Measurements from ENCODE around the gene SASH3. TPM values are rescaled to one million over a fixed set of nuclear protein-coding genes. Genes with fewer than 3 reads are reported as not detected.
"Not testable (repeated sequence)": the region's sequence is repeated elsewhere in the genome, so short reads cannot be mapped to it uniquely, and the experiment has no call there.

The SASH3 gene
- total RNA-seq, 1 experiment from 2014 or later = not detected

DNA sequence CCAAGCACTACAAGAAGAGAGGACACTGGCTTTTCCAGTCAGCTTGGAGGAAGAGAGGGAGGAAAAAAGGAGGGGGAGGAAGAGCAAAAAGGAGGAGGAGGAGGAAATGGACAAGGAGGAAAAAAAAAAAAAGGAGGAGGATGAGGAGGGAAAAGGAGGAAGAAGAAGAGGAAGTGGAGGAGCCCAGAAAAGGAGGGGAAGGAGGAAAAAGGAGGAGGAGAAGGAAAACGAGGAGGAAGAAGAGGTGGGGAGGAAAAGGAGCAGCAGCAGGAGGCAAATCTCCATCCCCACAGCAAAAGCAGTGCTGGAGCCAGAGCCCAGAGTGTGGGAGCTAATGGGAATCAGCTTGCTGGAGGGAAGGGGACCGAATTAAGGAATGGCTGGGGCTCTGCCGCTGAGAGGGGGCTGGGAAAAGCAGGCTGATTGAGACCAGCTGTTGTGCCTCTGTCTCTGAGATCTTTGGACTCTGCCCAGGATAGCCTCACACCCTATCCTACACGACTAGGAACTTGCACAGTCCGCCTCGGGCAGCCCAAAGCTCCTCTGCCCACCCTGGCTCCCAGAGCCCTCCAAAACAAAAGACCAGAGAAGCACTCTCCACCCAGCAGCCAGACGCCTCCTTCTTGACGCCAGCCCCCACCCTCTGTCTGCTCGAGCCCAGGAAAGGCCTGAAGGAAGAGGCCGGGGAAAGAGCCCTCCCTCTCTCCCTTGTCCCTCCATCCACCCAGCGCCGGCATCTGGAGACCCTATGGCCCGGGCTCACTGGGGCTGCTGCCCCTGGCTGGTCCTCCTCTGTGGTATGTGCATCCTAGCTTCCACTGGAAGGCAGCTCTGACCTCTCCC is 41.1 kb upstream of the SASH3 start, which contains the start of gene XPNPEP2:
TSS of gene XPNPEP2 (plus strand) at position 514 of the 843 bp plus-strand sequence. CDS start at position 749, 235 bp downstream.
- ChIA-PET CTCF (no interaction called here), POLR2A (ENCODE audit: unreplicated experiment) (no interaction called here)
- TF ChIP-seq EZH2 (IDR thresholded peaks at IDR 0.05; ENCODE audit: low read length, unreplicated experiment) (no peak), EZH2phosphoT487 (IDR thresholded peaks at IDR 0.05; ENCODE audit: borderline replicate concordance, low read length) (no peak)
- TF ChIP-seq, protein P1, sequence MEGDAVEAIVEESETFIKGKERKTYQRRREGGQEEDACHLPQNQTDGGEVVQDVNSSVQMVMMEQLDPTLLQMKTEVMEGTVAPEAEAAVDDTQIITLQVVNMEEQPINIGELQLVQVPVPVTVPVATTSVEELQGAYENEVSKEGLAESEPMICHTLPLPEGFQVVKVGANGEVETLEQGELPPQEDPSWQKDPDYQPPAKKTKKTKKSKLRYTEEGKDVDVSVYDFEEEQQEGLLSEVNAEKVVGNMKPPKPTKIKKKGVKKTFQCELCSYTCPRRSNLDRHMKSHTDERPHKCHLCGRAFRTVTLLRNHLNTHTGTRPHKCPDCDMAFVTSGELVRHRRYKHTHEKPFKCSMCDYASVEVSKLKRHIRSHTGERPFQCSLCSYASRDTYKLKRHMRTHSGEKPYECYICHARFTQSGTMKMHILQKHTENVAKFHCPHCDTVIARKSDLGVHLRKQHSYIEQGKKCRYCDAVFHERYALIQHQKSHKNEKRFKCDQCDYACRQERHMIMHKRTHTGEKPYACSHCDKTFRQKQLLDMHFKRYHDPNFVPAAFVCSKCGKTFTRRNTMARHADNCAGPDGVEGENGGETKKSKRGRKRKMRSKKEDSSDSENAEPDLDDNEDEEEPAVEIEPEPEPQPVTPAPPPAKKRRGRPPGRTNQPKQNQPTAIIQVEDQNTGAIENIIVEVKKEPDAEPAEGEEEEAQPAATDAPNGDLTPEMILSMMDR (conservative IDR thresholded peaks at IDR 0.05; ENCODE audit: low read depth, low read length) = no peak
- H3F3A ChIP-seq (ENCODE audit: low read length, unreplicated experiment) = no peaks in the 10 kb centered on the region
- H2AFZ ChIP-seq (ENCODE audit: low read length) = no peak within 1 kb of the TSS
- H4K20me1 ChIP-seq (ENCODE audit: low read length) = no peaks in the 10 kb centered on the region
- H3K27ac ChIP-seq (ENCODE audit: low read length) = no peak within 1 kb of the TSS
- H3K9me2 ChIP-seq (replicated peaks; ENCODE audit: low read length) = no peaks in the 10 kb centered on the region
- no peaks in the 10 kb centered on the region for H3K79me2 ChIP-seq (ENCODE audit: low read length)
- H3K4me2 ChIP-seq (ENCODE audit: low read length) = peak within 1 kb of the TSS; percentile 37; the same call in 1 of the 2 replicates
- no peak within 1 kb of the TSS for H3K4me3 ChIP-seq (ENCODE audit: low read length)
- DNase-seq = no peak
- H3K27me3 ChIP-seq (ENCODE audit: low read length) = no peaks in the 10 kb centered on the region
- ATAC-seq = no peak
- peaks cover 5% of the 10 kb centered on the region for H3K4me1 ChIP-seq (ENCODE audit: insufficient read depth, low read length)
- intact Hi-C loops (cut with micrococcal nuclease) = no loop called here
- no TSS peak for BruUV-seq (replicated peaks)
- no peaks in the 10 kb centered on the region for H3K36me3 ChIP-seq (ENCODE audit: low read depth, low read length)
- no peaks in the 10 kb centered on the region for H3K9me3 ChIP-seq (ENCODE audit: low read length)
- H3K9ac ChIP-seq (ENCODE audit: low read length) = no peak within 1 kb of the TSS

DNA sequence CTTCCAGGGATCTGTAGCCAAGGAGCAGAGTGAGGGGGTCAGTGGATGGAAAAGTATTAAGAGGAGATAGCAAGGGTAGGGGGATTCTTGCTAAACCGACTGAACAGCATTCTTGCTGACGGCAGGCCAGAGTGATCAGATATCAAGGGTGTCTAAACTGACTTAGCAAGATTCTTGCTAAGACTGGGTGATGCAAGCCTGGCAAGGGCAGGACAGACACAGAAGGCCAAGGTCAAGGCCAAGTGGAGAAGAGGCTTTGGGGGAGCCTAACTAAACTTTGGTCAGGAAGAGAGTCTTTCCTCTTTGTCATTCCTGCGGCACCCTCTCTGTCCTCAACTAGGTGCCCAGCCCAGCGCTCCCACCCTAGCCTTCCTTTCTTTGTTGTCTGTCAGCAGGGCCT is 40.2 kb upstream of the SASH3 start:
- intact Hi-C loops (cut with micrococcal nuclease) = no loop called here

DNA sequence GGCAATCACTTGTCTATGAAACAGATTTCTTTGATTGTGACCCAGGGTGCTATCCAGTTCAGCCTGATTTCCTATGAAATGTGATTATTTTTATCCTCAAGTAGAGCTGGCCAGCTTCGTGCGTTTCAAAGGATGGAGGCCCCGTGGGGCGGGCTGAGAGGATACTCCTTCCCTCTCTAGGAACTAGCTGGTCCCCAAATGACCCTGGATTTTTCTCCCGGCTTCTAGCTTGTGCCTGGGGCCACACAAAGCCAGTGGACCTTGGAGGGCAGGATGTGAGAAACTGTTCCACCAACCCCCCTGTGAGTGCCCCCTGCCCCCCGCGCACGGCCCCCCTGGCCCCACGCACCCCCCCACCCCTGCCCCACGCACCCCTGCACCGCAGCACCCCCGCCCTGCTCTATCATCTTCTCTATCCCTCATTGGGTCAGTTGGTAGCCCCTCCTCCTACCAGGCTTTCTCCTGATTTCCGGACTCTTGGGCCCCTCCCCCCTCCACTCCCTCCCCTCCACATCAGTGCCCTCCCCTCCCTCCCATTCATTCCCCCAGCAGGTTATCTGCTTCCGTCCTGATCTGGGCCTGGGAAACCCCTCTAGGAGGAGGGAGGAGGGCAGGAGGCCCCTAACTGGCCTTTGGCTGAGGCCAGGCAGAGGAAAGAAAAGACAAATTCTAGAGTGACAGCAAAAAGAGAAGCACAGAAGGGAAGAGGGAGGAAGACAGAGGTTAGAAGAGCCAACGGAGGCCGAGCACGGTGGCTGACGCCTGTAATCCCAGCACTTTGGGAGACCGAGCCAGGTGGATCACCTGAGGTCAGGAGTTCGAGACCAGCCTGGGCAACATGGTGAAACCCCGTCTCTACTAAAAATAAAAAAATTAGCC is 37.6 kb upstream of the SASH3 start:
- no peaks in the 10 kb centered on the region for H3K27me3 ChIP-seq (ENCODE audit: low read length)
- H3F3A ChIP-seq (ENCODE audit: low read length, unreplicated experiment) = no peaks in the 10 kb centered on the region
- ChIA-PET CTCF (no interaction called here), POLR2A (ENCODE audit: unreplicated experiment) (no interaction called here)
- no peaks in the 10 kb centered on the region for H3K9me3 ChIP-seq (ENCODE audit: low read length)
- H3K4me2 ChIP-seq (ENCODE audit: low read length) = no peak overlapping the region
- H3K9ac ChIP-seq (ENCODE audit: low read length) = no peak overlapping the region
- H3K36me3 ChIP-seq (ENCODE audit: low read depth, low read length) = no peaks in the 10 kb centered on the region
- TF ChIP-seq EZH2 (IDR thresholded peaks at IDR 0.05; ENCODE audit: low read length, unreplicated experiment) = no peak
- TF ChIP-seq, protein P1 (conservative IDR thresholded peaks at IDR 0.05; ENCODE audit: low read depth, low read length) = no peak
- no peak for TF ChIP-seq EZH2phosphoT487 (IDR thresholded peaks at IDR 0.05; ENCODE audit: borderline replicate concordance, low read length)
- no peak overlapping the region for H3K27ac ChIP-seq (ENCODE audit: low read length)
- ATAC-seq (no peak), DNase-seq (no peak)
- no peak overlapping the region for H2AFZ ChIP-seq (ENCODE audit: low read length)
- intact Hi-C loops (cut with micrococcal nuclease) = no loop called here
- BruUV-seq (replicated peaks) = no TSS peak
- no peaks in the 10 kb centered on the region for H3K79me2 ChIP-seq (ENCODE audit: low read length)
- peaks cover 5% of the 10 kb centered on the region for H3K4me1 ChIP-seq (ENCODE audit: insufficient read depth, low read length)
- H3K4me3 ChIP-seq (ENCODE audit: low read length) = no peak overlapping the region
- no peaks in the 10 kb centered on the region for H3K9me2 ChIP-seq (replicated peaks; ENCODE audit: low read length)
- no peaks in the 10 kb centered on the region for H4K20me1 ChIP-seq (ENCODE audit: low read length)

More for the DNA sequence above, 40.2 kb upstream of the SASH3 start:
- no peak overlapping the region for H2AFZ ChIP-seq (ENCODE audit: low read length)
- no TSS peak for BruUV-seq (replicated peaks)
- no peaks in the 10 kb centered on the region for H3K9me3 ChIP-seq (ENCODE audit: low read length)
- no peak for DNase-seq
- no peaks in the 10 kb centered on the region for H4K20me1 ChIP-seq (ENCODE audit: low read length)
- H3K4me2 ChIP-seq (ENCODE audit: low read length) = no peak overlapping the region
- TF ChIP-seq EZH2phosphoT487 (IDR thresholded peaks at IDR 0.05; ENCODE audit: borderline replicate concordance, low read length) (no peak), EZH2 (IDR thresholded peaks at IDR 0.05; ENCODE audit: low read length, unreplicated experiment) (no peak)
- H3K27ac ChIP-seq (ENCODE audit: low read length) = no peak overlapping the region
- no peaks in the 10 kb centered on the region for H3K36me3 ChIP-seq (ENCODE audit: low read depth, low read length)
- no peaks in the 10 kb centered on the region for H3K27me3 ChIP-seq (ENCODE audit: low read length)
- POLR2A ChIA-PET (ENCODE audit: unreplicated experiment) = no interaction called here
- H3K4me3 ChIP-seq (ENCODE audit: low read length) = no peak overlapping the region
- no peaks in the 10 kb centered on the region for H3F3A ChIP-seq (ENCODE audit: low read length, unreplicated experiment)
- H3K79me2 ChIP-seq (ENCODE audit: low read length) = no peaks in the 10 kb centered on the region
- CTCF ChIA-PET = no interaction called here
- no peak for ATAC-seq
- H3K9ac ChIP-seq (ENCODE audit: low read length) = no peak overlapping the region
- H3K9me2 ChIP-seq (replicated peaks; ENCODE audit: low read length) = no peaks in the 10 kb centered on the region
- peaks cover 5% of the 10 kb centered on the region for H3K4me1 ChIP-seq (ENCODE audit: insufficient read depth, low read length)

DNA sequence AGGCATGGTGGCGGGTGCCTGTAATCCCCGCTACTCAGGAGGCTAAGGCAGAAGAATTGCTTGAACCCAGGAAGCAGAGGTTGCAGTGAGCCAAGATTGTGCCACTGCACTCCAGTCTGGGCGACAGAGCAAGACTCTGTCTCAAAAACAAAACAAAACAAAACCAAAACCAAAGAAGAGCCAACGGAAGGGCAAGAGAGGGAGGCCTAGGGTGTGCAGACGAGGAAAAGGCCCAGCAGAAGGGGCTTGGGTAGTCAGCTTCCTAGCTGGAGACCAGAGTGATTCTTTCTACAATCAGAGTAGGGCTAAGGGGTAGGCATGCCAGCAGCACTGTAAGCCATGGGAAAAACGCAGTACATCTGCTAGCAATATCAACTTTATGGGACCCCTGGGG is 37.0 kb upstream of the SASH3 start:
- CTCF ChIA-PET = not testable (repeated sequence)

More for the DNA sequence above, 37.0 kb upstream of the SASH3 start:
- H4K20me1 ChIP-seq (ENCODE audit: low read length); DNase-seq; H3K4me3 ChIP-seq (ENCODE audit: low read length); ATAC-seq; H3F3A ChIP-seq (ENCODE audit: low read length, unreplicated experiment); H3K36me3 ChIP-seq (ENCODE audit: low read depth, low read length); H3K4me2 ChIP-seq (ENCODE audit: low read length); H3K27me3 ChIP-seq (ENCODE audit: low read length); H3K4me1 ChIP-seq (ENCODE audit: insufficient read depth, low read length); H3K9ac ChIP-seq (ENCODE audit: low read length); H3K9me2 ChIP-seq (replicated peaks; ENCODE audit: low read length); intact Hi-C loops (cut with micrococcal nuclease); H3K79me2 ChIP-seq (ENCODE audit: low read length); BruUV-seq (replicated peaks); POLR2A ChIA-PET (ENCODE audit: unreplicated experiment); H3K9me3 ChIP-seq (ENCODE audit: low read length); H3K27ac ChIP-seq (ENCODE audit: low read length); H2AFZ ChIP-seq (ENCODE audit: low read length): not testable (repeated sequence)
